Testis (tissue), 5 donors: Measurements from ENCODE around the gene FUS. TPM values are rescaled to one million over a fixed set of nuclear protein-coding genes. Genes with fewer than 3 reads are reported as not detected.
A peak's percentile ranks its signal among the peaks of the same experiment; 100 is the strongest.

Experiments used
- DNase-seq: peaks from one replicate; pipeline ENCODE4 v3.0.0-alpha.2; 2019
- H3K27ac ChIP-seq, 2 donors: fragments of 200-600 bp; sonication (generic); one replicate each; pipeline ENCODE4 v1.5.1; 2019
- H3K27me3 ChIP-seq: fragments of 200-600 bp; sonication (generic); one replicate; pipeline ENCODE4 v1.5.1; 2019
- H3K36me3 ChIP-seq: fragments of 200-600 bp; sonication (generic); one replicate; pipeline ENCODE4 v1.5.1; 2017; ENCODE audit warnings: low read depth; ENCODE audit errors: missing control alignments
- H3K4me1 ChIP-seq: fragments of 200-600 bp; sonication (generic); one replicate; pipeline ENCODE4 v1.5.1; 2019
- H3K4me3 ChIP-seq, 2 donors: fragments of 200-600 bp; sonication (generic); one replicate each; pipeline ENCODE4 v1.5.1; 2017 to 2019
- H3K9me3 ChIP-seq: fragments of 200-600 bp; sonication (generic); one replicate; pipeline ENCODE4 v1.5.1; 2017
- CTCF ChIP-seq, 3 experiments: fragments of 450-650 bp in 2 of 3; fragments of 200-600 bp in 1 of 3; sonication (generic) in 1 of 3; IDR thresholded peaks; one replicate each; pipeline ENCODE4 v1.5.1; 2016 to 2019; ENCODE audit warnings: antibody characterized with exemption in 3 of 3, mild to moderate bottlenecking in 2 of 3, moderate library complexity in 1 of 3
- POLR2A ChIP-seq: fragments of 450-650 bp; IDR thresholded peaks from one replicate; pipeline ENCODE4 v1.6.1; 2017; ENCODE audit warnings: antibody characterized with exemption, mild to moderate bottlenecking, moderate library complexity
- WGBS, 2 donors: methylation state at CpG; one replicate each; pipeline ENCODE4 v1.1.5; 2018; 5-methylcytosine and 5-hydroxymethylcytosine counted together
- intact Hi-C: fragments of 100-400 bp; cut with DNase I; formaldehyde crosslinking; loops from one replicate; pipeline ENCODE4 v1.15.1; 2023; ENCODE audit warnings: low total_unique reads
- long read RNA-seq, 2 donors: transcript quantifications; one replicate each; lab custom pipeline, GENCODE V29; 2026
- polyA plus RNA-seq: library from polyadenylated mRNA; stranded (reverse); fragments of 350-450 nt; fragmentation: Illumina TruSeq; extraction: RNeasy Lipid Tissue Mini Kit (QIAGEN cat#74804); gene quantifications from one replicate; pipeline ENCODE4 v1.2.3, GENCODE V29; 2014; ENCODE audit warnings: low read depth, low replicate concordance; ENCODE audit not compliant: insufficient read depth
- total RNA-seq, 2 donors: library from RNA; depleted of rRNA; stranded (reverse); fragments of >200 nt; gene quantifications; one replicate each; pipeline ENCODE4 v1.2.3, GENCODE V29; 2016

The FUS gene
- total RNA-seq (100 to 1,000 TPM; 205 to 217 TPM), polyA plus RNA-seq (423 TPM)
- long read RNA-seq, donor 1, full-length matches to known transcripts: 98 of 371 reads
- long read RNA-seq, donor 1, partial matches to known transcripts: 267 of 371 reads
- long read RNA-seq, donor 1, other reads (novel, unspliced or antisense): 6 of 371 reads
- long read RNA-seq, donor 2, full-length matches to known transcripts: 55 of 149 reads
- long read RNA-seq, donor 2, partial matches to known transcripts: 94 of 149 reads
- long read RNA-seq, donor 2, other reads (novel, unspliced or antisense): 0 of 149 reads

DNA sequence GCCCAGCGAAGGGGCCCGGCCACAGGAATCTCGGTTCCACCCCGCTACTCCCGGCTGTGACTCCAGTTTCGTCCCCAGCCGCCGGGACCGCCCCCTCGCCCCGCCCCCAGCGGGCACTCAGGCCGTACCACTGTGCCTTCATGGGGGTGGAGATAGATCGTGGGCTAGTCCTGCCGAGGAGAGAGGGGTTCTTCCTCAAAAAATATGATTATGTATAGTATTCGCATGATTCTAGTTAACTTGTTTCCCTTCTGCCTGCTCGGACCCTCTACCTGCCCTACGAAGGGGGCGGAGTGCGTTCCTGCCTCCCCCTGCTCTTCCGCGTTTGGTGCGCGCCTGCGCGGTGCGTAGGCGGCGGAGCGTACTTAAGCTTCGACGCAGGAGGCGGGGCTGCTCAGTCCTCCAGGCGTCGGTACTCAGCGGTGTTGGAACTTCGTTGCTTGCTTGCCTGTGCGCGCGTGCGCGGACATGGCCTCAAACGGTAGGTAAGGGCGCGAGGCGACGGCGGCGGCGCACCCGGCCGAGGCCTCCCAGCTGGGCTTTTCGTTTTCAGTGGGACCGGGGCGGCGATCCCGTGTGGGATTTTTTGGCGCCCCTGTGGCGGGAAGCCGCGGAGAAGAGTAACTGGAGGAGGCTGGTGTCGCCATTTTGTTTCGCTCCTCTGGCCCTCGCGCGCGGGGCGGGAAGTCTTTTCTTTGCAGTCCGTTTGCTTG is at the start of gene FUS:
Gene FUS, plus strand, starts transcription at position 393 of the 713 bp plus-strand sequence. Its CDS starts 76 bp downstream, at position 469.
- no peaks in the 10 kb centered on the region for H3K27me3 ChIP-seq
- no peaks in the 10 kb centered on the region for H3K9me3 ChIP-seq
- DNase-seq: peak; percentile 95
- peak within 1 kb of the TSS; percentile 96 to 97 for H3K27ac ChIP-seq
- intact Hi-C loops: loop anchor here (10.0 kb wide), 1 partner anchor 695 kb away; the partner anchor contains the start of gene ZNF267
- H3K36me3 ChIP-seq: no peaks in the 10 kb centered on the region
- TF ChIP-seq CTCF (IDR thresholded peaks at IDR 0.05) (peak in 2 of 3 experiments; percentile 18 to 20), POLR2A (peak; percentile 85)
- peaks cover 29% of the 10 kb centered on the region for H3K4me1 ChIP-seq
- 1% methylated on average over 36 to 65 of the region's 69 CpGs for WGBS, 2 donors
- peak within 1 kb of the TSS; percentile 78 to 94 for H3K4me3 ChIP-seq

GRCh38 chr16:31130336-31130891 is 49.5 kb upstream of the FUS start:
- intact Hi-C loops: no loop called here
- no peaks in the 10 kb centered on the region for H3K27me3 ChIP-seq
- WGBS, 2 donors: 71 to 100% methylated on average over 2 to 10 of the region's 10 CpGs
- no peaks in the 10 kb centered on the region for H3K9me3 ChIP-seq
- H3K36me3 ChIP-seq: peaks cover 5% of the 10 kb centered on the region
- no peak overlapping the region for H3K4me3 ChIP-seq
- H3K27ac ChIP-seq: peak overlapping the region; percentile 57 to 89
- no peak for TF ChIP-seq POLR2A
- no peak for TF ChIP-seq CTCF (IDR thresholded peaks at IDR 0.05)
- peaks cover 30% of the 10 kb centered on the region for H3K4me1 ChIP-seq
- DNase-seq: no peak

DNA sequence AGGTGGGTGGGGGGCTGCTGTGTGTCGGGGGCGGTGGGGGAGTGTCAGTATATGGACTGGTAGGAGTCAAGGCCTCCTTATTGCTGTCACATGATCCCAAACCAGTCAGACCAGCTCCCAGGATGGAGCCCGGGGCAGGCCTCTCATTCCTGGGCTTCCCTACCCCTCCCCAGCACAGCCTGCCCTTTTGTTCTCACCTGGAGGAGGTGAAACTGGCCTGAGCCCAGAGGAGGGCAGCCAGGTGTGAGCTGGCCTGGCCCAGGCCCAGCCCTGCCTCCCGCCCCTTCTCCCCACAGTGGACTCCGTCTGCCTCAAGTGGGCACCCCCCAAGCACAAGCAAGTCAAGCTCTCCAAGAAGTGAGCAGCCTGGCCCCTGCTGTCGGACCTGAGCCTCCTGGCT is 49.0 kb upstream of the FUS start:
- TF ChIP-seq CTCF (IDR thresholded peaks at IDR 0.05) (no peak), POLR2A (no peak)
- Histone ChIP-seq H3K27me3 (no peaks in the 10 kb centered on the region), H3K9me3 (no peaks in the 10 kb centered on the region), H3K27ac (no peak overlapping the region), H3K36me3 (peaks cover 5% of the 10 kb centered on the region), H3K4me1 (peaks cover 30% of the 10 kb centered on the region), H3K4me3 (no peak overlapping the region)
- intact Hi-C loops: no loop called here
- 40 to 81% methylated on average over 1 to 6 of the region's 6 CpGs for WGBS, 2 donors
- DNase-seq: no peak

DNA sequence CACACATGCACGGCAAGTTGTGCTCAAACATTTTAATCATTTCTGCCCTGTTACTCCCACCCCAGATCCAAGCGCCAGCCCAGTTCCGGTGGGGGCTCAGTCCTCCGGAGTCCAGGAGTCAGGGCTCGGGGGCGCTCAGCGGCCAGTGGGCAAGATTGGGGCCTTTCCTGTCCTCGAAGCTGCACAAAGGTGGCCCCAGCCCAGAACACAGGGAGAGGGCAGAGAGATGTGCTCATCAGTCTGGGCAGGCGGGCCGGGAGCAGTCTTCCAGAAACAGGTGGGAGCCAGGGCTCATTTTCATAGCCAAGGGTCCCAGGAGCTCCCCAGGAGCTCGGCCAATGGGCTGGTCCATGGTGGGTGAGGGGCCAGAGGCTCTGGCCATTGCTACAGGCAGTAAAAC is 48.5 kb upstream of the FUS start:
- intact Hi-C loops: no loop called here
- no peak for DNase-seq
- Histone ChIP-seq H3K4me3 (no peak overlapping the region), H3K27ac (no peak overlapping the region), H3K36me3 (peaks cover 5% of the 10 kb centered on the region), H3K9me3 (no peaks in the 10 kb centered on the region), H3K27me3 (no peaks in the 10 kb centered on the region), H3K4me1 (peaks cover 30% of the 10 kb centered on the region)
- 88 to 100% methylated on average over 2 to 11 of the region's 11 CpGs for WGBS, 2 donors
- TF ChIP-seq POLR2A (no peak), CTCF (IDR thresholded peaks at IDR 0.05) (no peak)
